Endothelial cell of umbilical vein (primary cell): Measurements from ENCODE around the gene CPED1.

Source experiments
- CTCF ChIP-seq, 2 donors: IDR thresholded peaks; 1 replicate in 1 of 2; 2 replicates in 1 of 2; pipeline ENCODE4 v1.5.1; 2011; ENCODE audit warnings: low read length in 2 of 2, mild to moderate bottlenecking in 2 of 2, moderate library complexity in 2 of 2, control low read depth in 1 of 2, inconsistent platforms in 1 of 2, low read depth in 1 of 2; ENCODE audit not compliant: insufficient read depth in 1 of 2; ENCODE audit errors: extremely low read depth in 1 of 2
- POLR2AphosphoS5 ChIP-seq: IDR thresholded peaks from 2 replicates; pipeline ENCODE4 v1.6.1; 2012; ENCODE audit warnings: low read depth, mild to moderate bottlenecking, control low read depth, low read length, moderate library complexity; ENCODE audit not compliant: insufficient read depth

GRCh38 chr7:120985839-120986238 is 2.7 kb upstream of the CPED1 start:
- TF ChIP-seq CTCF (IDR thresholded peaks at IDR 0.05; ENCODE audit: extremely low read depth in 1 of 2, insufficient read depth in 1 of 2, low read depth in 1 of 2, low read length in 2 of 2) (no peak), POLR2AphosphoS5 (no peak)
